HG03108 (cell line): ENCODE results near the gene SLC7A11.
A peak's percentile ranks its signal among the peaks of the same experiment; 100 is the strongest.
"Not testable (repeated sequence)": the region's sequence is repeated elsewhere in the genome, so short reads cannot be mapped to it uniquely, and the experiment has no call there.

ENCODE experiments used
- ATAC-seq: cut with Tn5 transposase; IDR thresholded peaks from one replicate; pipeline ENCODE4 v1.9.1; 2021; ENCODE audit warnings: moderate library complexity; ENCODE audit not compliant: unreplicated experiment

Gene SLC7A11

GRCh38 chr4:138243369-138243768 is 1.2 kb upstream of the SLC7A11 start:
- no peak for ATAC-seq

GRCh38 chr4:138242834-138243156 is 646 bp upstream of the SLC7A11 start:
- ATAC-seq: no peak

GRCh38 chr4:138241281-138242075 is 671 bp downstream of the SLC7A11 start:
- peak; percentile 4 for ATAC-seq

GRCh38 chr4:138239491-138239890 is 2.7 kb downstream of the SLC7A11 start:
- no peak for ATAC-seq

DNA sequence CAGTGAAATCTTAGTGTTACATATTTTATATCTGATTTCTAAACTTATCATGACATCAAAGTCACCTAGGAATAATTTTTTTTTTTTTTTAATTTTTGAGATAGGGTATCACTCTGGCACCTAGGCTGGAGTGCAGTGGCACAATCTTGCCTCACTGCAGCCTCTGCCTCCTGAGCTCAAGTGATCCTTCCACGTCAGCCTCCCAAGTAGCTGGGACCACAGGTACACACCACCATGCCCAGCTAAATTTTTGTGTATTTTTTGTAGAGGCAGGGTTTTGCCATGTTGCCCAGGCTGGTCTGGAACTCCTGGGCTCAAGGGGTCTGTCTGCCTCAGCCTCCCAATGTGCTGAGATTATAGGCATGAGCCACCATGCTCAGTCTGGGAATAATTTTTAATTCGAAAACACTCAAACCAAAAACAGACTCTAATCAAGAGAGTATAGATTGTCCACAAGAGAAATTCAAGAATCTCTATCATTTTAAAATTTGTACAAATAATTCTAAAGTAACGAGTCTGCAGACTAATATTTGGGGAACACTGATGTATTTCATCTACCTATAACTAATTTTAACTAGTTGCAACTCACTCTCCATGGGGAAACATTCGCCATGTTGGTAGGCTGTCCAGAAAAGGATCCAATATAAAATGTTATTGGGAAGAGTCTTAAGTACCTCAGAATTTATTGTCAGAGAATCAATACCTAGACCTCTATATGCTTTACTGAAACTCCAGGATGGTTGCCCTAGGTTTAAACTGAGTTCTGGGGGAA is 3.4 kb downstream of the SLC7A11 start:
- ATAC-seq: no peak

GRCh38 chr4:138237132-138237531 is 5.0 kb downstream of the SLC7A11 start:
- not testable (repeated sequence) for ATAC-seq

- ATAC-seq: no peak
These were observed 6.1 kb downstream of the SLC7A11 start for GRCh38 chr4:138236037-138236436.

DNA sequence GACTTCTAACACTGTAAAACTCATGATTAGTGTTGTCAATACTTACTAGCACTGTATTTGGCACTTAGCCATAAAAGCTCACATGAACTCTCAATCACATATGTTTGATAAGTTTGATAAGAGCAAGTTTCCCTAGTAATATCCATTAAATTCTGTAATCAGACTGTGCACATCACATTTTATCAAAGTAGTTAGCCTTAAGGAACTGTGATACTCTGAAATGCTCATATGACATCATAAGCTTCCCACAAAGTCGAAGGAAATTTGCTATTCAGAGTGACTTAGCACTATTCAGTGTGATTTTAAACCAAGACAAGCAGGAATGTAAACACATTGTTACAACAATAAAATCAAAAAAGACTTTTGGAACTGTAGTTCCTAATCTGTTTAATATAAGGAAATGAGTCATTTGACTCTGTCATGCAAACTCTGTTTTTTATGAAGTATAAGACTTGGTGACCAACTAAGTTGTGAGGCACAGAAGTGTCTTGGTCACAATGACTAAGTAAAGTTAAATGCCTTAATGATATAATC is 6.7 kb downstream of the SLC7A11 start:
- no peak for ATAC-seq

DNA sequence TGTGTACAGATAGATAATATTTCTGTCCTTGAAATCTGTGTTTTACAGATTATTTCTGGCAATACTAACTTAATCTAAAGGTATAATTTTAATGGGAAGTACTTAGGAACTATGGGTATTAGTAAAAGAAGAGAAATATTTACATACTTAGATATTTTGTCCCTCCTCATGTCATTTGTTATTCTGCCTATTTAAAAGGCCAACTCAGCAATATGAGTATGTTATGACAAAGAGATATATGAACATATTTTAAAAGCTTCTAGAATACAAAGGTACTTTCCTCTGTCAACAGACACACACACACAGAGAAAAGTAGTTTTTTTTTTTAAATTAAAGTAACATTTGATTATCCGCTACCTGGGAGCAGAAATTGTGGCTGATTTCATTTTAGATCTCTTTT is 7.9 kb downstream of the SLC7A11 start:
- ATAC-seq: no peak

GRCh38 chr4:138233313-138234034 is 8.7 kb downstream of the SLC7A11 start:
- no peak for ATAC-seq

DNA sequence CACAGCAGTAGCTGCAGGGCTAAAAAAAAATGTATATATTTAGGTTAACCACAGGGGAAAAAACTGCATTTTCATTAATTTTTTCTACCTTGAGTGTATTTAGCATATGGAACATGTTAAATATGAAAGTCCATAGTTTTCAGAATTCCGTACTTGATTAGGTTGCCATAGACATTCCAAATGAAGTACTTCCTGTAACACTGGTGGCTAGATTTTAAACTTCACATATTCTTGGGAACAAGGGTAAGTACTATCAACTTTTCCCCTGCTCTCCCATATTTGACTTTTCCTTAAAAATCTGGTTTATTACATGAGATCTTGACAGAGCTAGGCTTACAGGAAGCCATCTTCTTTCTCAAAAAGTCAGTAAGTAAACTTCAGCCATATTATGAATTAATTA is 9.8 kb downstream of the SLC7A11 start:
- ATAC-seq: no peak

GRCh38 chr4:138230048-138230447 is 12.1 kb downstream of the SLC7A11 start:
- no peak for ATAC-seq

- ATAC-seq: no peak
These were observed 13.0 kb downstream of the SLC7A11 start for GRCh38 chr4:138229160-138229559.

GRCh38 chr4:138226351-138226750 is 15.8 kb downstream of the SLC7A11 start:
- ATAC-seq: no peak

DNA sequence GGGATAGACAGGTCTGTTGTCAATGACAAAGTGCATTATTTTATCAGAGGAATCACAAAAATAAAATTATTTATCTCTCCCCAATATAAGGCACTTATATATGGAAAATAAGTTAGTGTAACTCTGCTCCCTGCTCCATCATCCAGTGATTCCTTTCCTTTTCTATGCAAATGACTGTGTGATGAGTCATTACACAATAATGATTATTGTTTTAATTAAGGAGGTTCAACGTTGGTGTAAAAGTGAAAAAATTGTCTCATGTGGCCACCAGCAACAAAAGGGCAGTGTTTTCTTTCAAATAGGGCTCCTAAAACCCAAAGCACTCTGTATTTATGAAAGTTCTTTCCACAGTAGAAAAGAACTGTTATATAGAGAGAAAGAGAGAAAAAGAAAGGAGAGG is 16.7 kb downstream of the SLC7A11 start:
- ATAC-seq: no peak

GRCh38 chr4:138224614-138225013 is 17.5 kb downstream of the SLC7A11 start:
- no peak for ATAC-seq

- no peak for ATAC-seq
These were observed 18.8 kb downstream of the SLC7A11 start for GRCh38 chr4:138223231-138223910.

DNA sequence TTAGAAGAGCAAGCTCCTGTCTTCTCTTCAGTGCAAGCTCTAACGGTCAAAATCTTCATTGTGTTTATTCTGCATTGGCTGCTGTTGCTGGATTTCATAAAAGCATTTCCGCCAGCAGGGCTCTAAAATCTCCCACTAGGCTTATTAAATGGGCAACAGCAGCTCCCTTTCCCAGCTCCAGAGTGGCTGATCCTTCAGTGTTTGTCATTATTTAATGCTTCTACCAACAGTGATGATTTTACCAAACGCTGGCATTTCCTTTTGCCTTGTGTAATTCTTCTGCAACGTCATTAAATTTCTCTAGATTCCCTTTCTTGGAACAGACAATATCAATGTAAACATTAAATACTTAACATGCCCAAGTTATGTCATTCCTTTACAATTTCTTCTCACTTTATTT is 20.1 kb downstream of the SLC7A11 start:
- ATAC-seq: no peak

DNA sequence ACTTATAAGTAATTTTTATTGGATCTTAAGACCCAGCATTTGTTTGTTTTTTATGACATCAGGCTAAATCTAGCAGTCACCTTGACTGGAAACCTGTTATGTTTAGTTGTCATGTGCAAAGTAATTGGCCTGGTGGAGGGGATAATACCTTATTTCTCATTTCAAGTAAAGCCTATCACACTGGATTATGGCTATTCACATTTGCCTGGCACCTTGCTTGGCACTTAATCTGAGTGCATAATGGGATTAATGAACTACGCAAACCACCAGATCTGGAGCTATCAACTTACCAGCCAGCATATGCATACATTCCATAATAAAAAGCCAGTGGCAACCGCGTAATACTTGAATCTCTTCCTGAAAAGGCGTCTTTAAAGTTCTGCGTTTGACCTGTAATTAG is 23.2 kb downstream of the SLC7A11 start:
- no peak for ATAC-seq

DNA sequence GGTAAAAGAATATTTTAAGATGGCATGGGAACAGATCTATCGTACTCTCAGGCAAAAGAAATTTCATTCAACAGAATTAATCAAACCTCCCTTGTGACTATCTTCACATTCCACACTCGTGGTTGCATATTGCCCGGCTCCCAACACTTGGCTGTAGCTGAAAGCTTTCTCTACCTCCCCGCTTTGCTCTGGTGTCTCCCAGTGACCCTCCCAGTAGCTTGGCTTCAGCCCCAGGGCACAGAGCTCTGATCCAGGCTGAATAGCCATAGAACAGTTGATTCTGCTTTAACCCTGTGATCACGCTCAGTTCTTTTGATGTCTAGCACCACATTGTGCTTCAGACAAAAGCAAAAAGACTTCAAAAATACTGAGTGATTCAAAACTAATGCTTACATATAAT is 24.6 kb downstream of the SLC7A11 start:
- no peak for ATAC-seq

DNA sequence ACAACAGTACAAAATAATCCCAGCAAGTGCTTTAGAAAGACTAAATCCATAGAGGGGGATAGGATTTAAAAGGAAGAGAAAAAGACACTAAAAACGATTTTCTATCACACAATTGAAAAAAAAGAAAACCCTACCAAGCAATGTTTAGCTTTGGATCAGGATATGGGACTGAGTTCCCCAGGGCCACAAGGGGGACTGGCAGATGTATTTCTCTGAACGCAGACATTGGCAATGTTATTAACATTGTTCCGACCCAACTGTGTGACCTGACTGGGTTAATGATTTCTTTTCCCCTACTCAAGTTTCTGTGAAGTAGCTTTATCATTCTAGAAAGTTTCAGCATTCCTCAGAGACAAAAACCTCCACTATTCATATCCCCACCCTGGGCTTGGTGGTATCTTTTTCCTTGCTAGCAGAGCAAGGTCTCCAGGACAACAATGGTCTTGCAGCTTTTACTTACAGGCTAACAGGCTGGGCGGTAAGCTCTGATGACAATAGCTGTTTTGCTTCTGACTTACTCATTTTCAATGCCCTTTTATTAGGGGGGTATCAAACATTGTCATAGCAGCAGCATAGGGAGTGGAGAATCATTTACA is 25.8 kb downstream of the SLC7A11 start:
- no peak for ATAC-seq
